H1 (cell line): ENCODE results near the gene TMEM129.

ENCODE experiments used
- ATF3 ChIP-seq: IDR thresholded peaks from 2 replicates; pipeline ENCODE4 v1.6.1; 2011; ENCODE audit warnings: low read depth, mild to moderate bottlenecking, low read length; ENCODE audit not compliant: insufficient read depth
- POLR2A ChIP-seq, 2 experiments: IDR thresholded peaks; 1 replicate in 1 of 2; 2 replicates in 1 of 2; pipeline ENCODE4 v1.6.1; 2011; ENCODE audit warnings: low read depth in 2 of 2, low read length in 2 of 2, mild to moderate bottlenecking in 2 of 2; ENCODE audit errors: control extremely low read depth in 1 of 2
- POLR2AphosphoS5 ChIP-seq: IDR thresholded peaks from 2 replicates; pipeline ENCODE4 v1.6.1; 2011; ENCODE audit warnings: low read depth, low read length

GRCh38 chr4:1770245-1770644, 49.1 kb upstream of the TMEM129 start:
- TF ChIP-seq ATF3, result no peak
- no peak for TF ChIP-seq POLR2AphosphoS5
- no peak for TF ChIP-seq POLR2A (IDR thresholded peaks at IDR 0.05; ENCODE audit: control extremely low read depth in 1 of 2, low read depth in 2 of 2, low read length in 2 of 2)
